Measurements from ENCODE around the gene MAPRE3. TPM values are rescaled to one million over a fixed set of nuclear protein-coding genes. Genes with fewer than 3 reads are reported as not detected.
A peak's percentile ranks its signal among the peaks of the same experiment; 100 is the strongest.

Gene MAPRE3
- total and polyA plus RNA-seq, 9 of the 15 experiments (the other 6 are each of a cell fraction or from before 2014, with no cell fraction given) = 0.70 to 43.2 (median 12.6) TPM

GRCh38 chr2:27019931-27020855 lies 49.8 kb downstream of the MAPRE3 start (continued):
- TF ChIP-seq ZBTB2 (IDR thresholded peaks at IDR 0.05) = no peak
- no peak for TF ChIP-seq NFE2L1 (tag; IDR thresholded peaks at IDR 0.05; ENCODE audit: borderline replicate concordance, low read depth)
- no peak for TF ChIP-seq HIVEP1 (CRISPR knock-in tag; IDR thresholded peaks at IDR 0.05)
- TF ChIP-seq SNAPC5 (CRISPR knock-in tag; IDR thresholded peaks at IDR 0.05) = no peak
- no peak for TF ChIP-seq ZC3H11A (IDR thresholded peaks at IDR 0.05; ENCODE audit: low read depth, low read length)
- TF ChIP-seq RAD21 (CRISPR knock-in tag; conservative IDR thresholded peaks at IDR 0.05 in 1 of 2, IDR thresholded peaks at IDR 0.05 in 1 of 2) = no peak; a peak in 1 of 4 replicates
- TF ChIP-seq ZNF444 (CRISPR knock-in tag; IDR thresholded peaks at IDR 0.05) = no peak
- TF ChIP-seq FOXJ2 (tag; IDR thresholded peaks at IDR 0.05) = no peak; the same call in 1 of the 2 replicates
- TF ChIP-seq E2F8 (IDR thresholded peaks at IDR 0.05; ENCODE audit: low read depth, partially characterized antibody) = no peak
- TF ChIP-seq HDAC3 (IDR thresholded peaks at IDR 0.05; ENCODE audit: borderline replicate concordance, partially characterized antibody) = peak; percentile 78
- TF ChIP-seq, protein P1, sequence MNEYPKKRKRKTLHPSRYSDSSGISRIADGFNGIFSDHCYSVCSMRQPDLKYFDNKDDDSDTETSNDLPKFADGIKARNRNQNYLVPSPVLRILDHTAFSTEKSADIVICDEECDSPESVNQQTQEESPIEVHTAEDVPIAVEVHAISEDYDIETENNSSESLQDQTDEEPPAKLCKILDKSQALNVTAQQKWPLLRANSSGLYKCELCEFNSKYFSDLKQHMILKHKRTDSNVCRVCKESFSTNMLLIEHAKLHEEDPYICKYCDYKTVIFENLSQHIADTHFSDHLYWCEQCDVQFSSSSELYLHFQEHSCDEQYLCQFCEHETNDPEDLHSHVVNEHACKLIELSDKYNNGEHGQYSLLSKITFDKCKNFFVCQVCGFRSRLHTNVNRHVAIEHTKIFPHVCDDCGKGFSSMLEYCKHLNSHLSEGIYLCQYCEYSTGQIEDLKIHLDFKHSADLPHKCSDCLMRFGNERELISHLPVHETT (CRISPR knock-in tag; conservative IDR thresholded peaks at IDR 0.05 in 1 of 2, IDR thresholded peaks at IDR 0.05 in 1 of 2) = peak in 1 of 2 experiments; percentile 46; a peak in 1 of 4 replicates
- TF ChIP-seq, protein P2, sequence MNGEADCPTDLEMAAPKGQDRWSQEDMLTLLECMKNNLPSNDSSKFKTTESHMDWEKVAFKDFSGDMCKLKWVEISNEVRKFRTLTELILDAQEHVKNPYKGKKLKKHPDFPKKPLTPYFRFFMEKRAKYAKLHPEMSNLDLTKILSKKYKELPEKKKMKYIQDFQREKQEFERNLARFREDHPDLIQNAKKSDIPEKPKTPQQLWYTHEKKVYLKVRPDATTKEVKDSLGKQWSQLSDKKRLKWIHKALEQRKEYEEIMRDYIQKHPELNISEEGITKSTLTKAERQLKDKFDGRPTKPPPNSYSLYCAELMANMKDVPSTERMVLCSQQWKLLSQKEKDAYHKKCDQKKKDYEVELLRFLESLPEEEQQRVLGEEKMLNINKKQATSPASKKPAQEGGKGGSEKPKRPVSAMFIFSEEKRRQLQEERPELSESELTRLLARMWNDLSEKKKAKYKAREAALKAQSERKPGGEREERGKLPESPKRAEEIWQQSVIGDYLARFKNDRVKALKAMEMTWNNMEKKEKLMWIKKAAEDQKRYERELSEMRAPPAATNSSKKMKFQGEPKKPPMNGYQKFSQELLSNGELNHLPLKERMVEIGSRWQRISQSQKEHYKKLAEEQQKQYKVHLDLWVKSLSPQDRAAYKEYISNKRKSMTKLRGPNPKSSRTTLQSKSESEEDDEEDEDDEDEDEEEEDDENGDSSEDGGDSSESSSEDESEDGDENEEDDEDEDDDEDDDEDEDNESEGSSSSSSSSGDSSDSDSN (IDR thresholded peaks at IDR 0.05; ENCODE audit: borderline replicate concordance in 1 of 2, low read depth in 2 of 2, low read length in 2 of 2) = no peak
- TF ChIP-seq TFAM (CRISPR knock-in tag; conservative IDR thresholded peaks at IDR 0.05) = no peak
- no peak for TF ChIP-seq ETS2 (tag; IDR thresholded peaks at IDR 0.05; ENCODE audit: borderline replicate concordance, poor library complexity, severe bottlenecking)

All from K562 (cell line).